NCI-H2227 (cell line): ENCODE measurements around the gene SNX13.

Experiments used
- DNase-seq: peaks from one replicate; lab custom pipeline; 2025; ENCODE audit not compliant: unreplicated experiment; lab: John Stamatoyannopoulos, UW

SNX13 gene

GRCh38 chr7:17940302-17940883 is at the start of gene SNX13:
SNX13 (minus strand) TSS chr7:17940494; CDS start chr7:17940295, 199 bp downstream.
- peak; percentile 93 for DNase-seq

DNA sequence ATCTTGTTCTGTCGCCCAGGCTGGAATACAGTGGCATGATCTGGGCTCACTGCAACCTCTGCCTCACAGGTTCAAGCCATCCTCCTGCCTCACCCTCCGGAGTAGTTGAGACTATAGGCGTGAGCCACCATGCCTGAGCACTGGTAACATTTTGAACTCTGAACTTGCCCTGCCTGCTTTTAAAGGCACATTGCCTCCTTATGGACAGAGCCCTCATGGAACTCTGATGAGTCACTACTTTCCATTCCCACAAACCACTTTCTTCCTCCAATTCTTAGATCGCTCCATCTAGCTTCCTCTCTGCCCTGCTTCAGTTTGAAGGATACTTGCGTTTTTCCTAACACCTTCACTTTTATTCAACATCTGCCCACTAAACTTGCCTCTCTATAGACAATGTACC is 49.3 kb upstream of the SNX13 start:
- DNase-seq = no peak

- no peak for DNase-seq
Observed at GRCh38 chr7:17988858-17989257, 48.6 kb upstream of the SNX13 start.

GRCh38 chr7:17988141-17988540 is 47.8 kb upstream of the SNX13 start:
- DNase-seq = no peak

GRCh38 chr7:17986851-17987250 is 46.6 kb upstream of the SNX13 start:
- DNase-seq = no peak

DNA sequence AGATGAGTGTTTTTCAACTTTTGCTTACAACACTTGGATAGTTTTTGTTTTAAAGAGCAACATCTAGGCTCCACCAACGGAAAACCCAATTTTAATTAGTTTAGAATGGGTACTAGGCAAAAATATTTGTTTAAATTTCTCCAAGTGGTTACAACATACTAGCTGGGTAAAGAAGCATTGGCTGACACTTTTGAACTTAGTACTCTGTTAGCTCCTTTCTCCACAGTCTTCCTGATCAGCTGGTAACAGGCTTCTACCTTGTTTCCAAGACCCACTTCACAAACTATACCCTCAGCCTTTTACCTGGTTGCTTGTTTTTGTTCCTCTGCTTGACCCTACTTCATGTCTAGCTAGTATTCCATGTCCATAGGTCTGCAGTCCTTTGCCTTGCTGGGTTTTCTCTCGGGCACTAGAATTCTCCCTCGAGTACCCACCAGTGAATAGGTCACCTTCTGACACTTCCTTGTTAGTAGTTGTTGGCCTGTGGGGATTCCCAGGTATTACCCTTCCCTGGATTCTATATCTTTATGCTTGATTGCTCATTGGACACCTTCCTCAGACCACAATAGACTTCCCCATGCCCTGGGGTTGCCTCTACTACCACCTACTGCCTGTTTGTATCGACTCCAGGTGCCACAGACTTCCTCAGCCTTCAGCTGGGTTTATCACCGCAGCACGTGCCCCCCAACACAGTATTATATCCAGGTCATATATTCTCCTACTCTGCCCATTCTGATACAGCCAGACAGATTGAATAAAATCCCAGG is 45.4 kb upstream of the SNX13 start:
- DNase-seq = no peak

- no peak for DNase-seq
Observed at GRCh38 chr7:17984288-17984687, 44.0 kb upstream of the SNX13 start.

- DNase-seq = no peak
Observed at GRCh38 chr7:17983221-17984062, 43.1 kb upstream of the SNX13 start.

- DNase-seq = no peak
Observed at GRCh38 chr7:17976952-17977351, 36.7 kb upstream of the SNX13 start.

- DNase-seq = no peak
Observed at GRCh38 chr7:17971411-17971810, 31.1 kb upstream of the SNX13 start.

GRCh38 chr7:17968791-17969715 is 28.8 kb upstream of the SNX13 start:
- no peak for DNase-seq

- DNase-seq = no peak
Observed at GRCh38 chr7:17966706-17967105, 26.4 kb upstream of the SNX13 start.

DNA sequence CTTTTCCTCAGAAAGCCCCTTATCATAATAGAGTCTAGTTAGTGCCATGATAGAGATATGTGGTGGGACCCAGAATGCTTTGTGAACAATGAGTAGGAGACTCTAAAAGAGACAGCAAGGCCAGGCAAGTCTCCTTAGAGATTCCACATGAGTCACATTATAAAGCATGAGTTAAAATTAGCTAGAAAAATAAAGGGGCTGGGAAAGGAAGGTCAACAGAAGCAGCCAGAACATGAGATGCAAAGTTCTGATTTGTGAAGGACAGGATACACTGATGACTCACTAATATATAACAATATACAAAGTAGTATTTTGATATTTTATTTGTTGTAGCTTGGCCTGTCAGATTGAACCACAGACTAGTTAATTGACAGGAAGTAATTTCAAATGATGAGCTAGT is 25.3 kb upstream of the SNX13 start:
- no peak for DNase-seq

GRCh38 chr7:17963281-17963680 is 23.0 kb upstream of the SNX13 start:
- no peak for DNase-seq

GRCh38 chr7:17962652-17963051 is 22.4 kb upstream of the SNX13 start:
- DNase-seq = no peak

- DNase-seq = no peak
Observed at GRCh38 chr7:17957871-17958270, 17.6 kb upstream of the SNX13 start.

DNA sequence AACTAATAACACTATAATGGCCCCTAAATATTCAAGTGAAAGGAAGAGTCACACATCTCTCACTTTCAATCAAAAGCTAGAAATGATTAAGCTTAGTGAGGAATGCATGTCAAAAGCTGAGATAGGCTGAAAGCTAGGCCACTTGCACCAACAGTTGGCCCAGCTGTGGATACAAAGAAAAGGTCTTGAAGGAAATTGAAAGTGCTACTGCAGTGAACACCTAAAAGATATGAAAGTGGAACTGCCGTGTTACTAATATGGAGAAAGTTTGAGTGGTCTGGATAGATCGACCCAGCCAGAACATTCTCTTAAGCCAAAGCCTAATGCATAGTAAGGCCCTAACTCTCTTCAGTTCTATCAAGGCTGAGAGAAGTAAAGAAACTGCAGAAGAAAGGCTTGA is 12.1 kb upstream of the SNX13 start:
- no peak for DNase-seq

DNA sequence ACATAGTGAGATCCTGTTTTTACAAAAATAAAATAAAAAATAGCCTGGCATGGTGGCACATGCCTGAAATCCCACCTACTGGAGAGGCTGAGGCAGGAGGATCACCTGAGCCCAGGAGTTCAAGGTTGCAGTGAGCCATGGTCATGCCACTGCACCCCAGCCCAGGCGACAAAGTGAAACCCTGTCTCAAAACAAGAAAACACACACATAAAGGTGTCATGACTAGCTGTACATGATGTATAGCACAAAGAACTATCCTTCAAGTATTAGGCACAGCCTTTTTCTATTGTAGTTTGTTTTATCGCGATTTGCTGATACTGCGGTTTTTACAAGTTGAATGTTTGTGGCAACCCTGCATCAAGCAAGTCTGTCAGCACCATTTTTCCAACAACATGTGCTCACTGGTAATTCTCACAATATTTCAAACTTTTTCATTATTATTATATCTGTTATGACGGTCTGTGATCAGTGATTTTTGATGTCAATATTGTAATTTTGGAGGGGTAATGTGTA is 11.5 kb upstream of the SNX13 start:
- no peak for DNase-seq

DNA sequence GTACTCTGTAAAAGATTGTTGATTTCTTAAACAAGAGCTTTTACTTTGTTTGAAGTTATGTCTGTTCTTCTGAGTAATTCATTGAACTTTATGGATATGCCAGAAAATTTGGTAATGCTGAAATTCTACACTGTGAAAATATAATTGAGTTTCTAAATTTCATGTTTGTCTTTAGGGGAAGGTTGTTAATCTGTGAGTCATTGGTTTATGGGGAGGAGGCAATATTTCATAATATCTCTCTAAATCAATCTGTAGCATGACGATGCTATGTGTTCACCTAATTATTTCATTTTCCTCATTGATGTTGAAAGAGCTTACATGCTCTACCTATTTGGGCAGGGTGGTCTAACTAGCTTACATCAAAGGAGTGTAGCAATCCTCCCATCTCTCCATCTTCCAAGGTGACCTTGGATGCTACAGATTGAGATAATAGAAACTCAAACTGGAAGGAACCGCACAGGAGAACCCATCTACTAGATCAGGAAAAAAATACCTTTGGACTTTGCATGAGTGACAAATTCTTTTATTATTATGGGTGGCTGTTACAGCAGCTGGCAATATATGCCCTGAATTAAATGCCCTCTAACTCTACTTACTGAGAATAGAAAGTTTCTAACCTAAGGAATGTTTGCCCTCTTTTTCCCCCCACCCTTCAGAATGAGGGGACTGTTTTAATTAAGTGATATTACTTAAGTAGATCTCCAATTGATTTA is 8.4 kb upstream of the SNX13 start:
- DNase-seq = no peak

GRCh38 chr7:17947620-17948019 is 7.3 kb upstream of the SNX13 start:
- DNase-seq = no peak
